H1 (cell line): ENCODE results near the gene PTK6. TPM values are rescaled to one million over a fixed set of nuclear protein-coding genes. Genes with fewer than 3 reads are reported as not detected.

Source experiments
- EGR1 ChIP-seq: IDR thresholded peaks from 2 replicates; pipeline ENCODE4 v1.6.1; 2011; ENCODE audit warnings: low read depth, low read length, borderline replicate concordance
- polyA plus RNA-seq, 7 experiments: library from polyadenylated mRNA; depleted of rRNA in 3 of 7; stranded (reverse) in 5 of 7; unstranded in 2 of 7; fragments of >200 nt in 5 of 7; fragments of 200-250 nt in 2 of 7; gene quantifications; 1 replicate in 5 of 7; 2 replicates in 1 of 7; 4 replicates in 1 of 7; pipeline versions ENCODE4 v1.2.1 to v1.2.3, GENCODE V29; 2011 to 2013; ENCODE audit warnings: missing spikeins in 2 of 7, mixed read lengths in 2 of 7
- total RNA-seq: library from RNA; stranded (reverse); fragmentation: NEBNext Ultra II Directional; extraction: Animal tissue kit (Norgen Biotek cat#: 25700); gene quantifications from 2 replicates; pipeline ENCODE4 v1.2.1, GENCODE V29; 2021

The PTK6 gene
- total and polyA plus RNA-seq, 2 of the 8 experiments (the other 6 are each of a cell fraction or from before 2014, with no cell fraction given) = 0.12 to 0.19 TPM

DNA sequence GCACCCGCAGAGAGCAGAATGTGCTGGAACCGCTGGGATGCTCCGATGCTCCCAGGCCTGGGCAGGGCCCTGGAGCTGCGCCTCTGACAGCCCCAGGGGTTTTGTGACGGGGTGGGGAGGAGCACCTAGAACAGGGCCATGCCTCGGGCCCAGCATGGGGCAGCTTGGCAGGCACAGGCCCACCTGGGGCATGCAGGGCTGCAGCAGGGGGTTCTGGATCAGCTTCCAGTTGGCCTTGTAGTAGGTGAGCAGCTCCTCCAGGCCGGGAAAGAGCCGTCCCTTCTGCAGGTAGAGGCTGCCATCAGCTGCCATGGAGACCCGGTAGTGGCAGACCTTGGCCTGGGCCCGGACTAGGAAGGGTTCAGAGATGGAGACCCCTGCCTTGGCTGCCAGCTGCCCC is 6.0 kb upstream of the PTK6 start (continued):
- no peak for TF ChIP-seq EGR1
